SIG-M5 treated with dmso at 0.1 percent for 504 hours (cell line): Measurements from ENCODE around the gene PLEKHG3.
"Not testable (repeated sequence)": the region's sequence is repeated elsewhere in the genome, so short reads cannot be mapped to it uniquely, and the experiment has no call there.

ENCODE experiments used
- DNase-seq: peaks from one replicate; lab custom pipeline; 2025; ENCODE audit not compliant: unreplicated experiment; lab: John Stamatoyannopoulos, UW

PLEKHG3 gene

DNA sequence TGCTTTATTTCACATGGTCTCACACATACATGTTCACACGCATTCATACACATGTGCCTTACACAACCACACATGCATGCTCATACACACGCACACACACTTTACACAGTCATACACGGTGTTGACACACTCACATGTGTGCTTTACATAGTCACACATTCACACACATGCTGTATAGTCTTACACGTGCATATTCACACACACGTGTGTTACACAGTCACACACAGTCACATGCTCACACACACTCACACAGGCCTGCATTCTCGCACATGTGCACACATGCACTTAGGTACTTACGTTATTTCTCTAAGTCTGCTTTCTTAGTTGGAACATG is 18.0 kb upstream of the PLEKHG3 start:
- DNase-seq = no peak

DNA sequence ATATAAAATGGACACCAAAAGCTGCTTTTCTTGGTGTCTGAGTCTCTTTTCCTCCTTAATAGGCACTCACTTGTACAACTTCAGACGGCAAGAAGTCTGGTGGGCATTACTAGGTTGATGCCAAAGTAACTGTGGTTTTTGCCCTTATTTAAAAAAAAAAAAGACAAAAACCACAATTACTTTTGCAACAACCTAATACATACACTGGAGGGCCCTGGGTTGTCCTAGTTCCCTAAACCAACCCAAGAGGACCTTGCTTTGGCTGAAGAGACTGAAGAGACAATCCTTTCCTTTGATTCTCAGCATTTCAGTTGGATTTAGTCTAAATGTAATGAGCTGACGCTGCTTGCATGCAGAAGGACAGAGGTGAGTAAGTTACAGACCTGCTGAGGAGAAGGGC is 16.2 kb upstream of the PLEKHG3 start:
- peak; percentile 31 for DNase-seq

DNA sequence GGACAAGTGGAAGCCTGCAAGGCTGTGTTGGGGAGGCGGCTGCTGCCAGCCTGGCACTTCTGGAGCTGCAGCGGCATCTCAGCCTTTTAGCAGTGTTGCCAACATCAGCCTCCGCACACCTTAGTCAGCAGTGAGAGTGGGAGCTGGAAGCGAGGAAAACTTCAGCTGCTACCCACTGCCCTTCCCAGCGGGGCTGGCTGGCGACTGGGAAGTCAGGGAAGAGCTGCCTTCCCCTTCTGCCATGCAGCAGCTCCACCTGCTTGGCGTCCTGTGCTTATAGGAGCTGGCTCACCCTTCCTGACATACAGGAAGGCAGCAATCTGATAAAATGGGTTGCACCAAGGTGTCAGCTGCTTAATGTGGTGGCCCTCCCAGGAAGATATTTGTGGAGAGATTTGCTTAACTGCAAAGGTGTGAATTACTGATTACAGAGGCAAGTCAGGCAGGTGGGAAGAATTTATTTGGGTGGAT is 15.4 kb upstream of the PLEKHG3 start:
- no peak for DNase-seq

DNA sequence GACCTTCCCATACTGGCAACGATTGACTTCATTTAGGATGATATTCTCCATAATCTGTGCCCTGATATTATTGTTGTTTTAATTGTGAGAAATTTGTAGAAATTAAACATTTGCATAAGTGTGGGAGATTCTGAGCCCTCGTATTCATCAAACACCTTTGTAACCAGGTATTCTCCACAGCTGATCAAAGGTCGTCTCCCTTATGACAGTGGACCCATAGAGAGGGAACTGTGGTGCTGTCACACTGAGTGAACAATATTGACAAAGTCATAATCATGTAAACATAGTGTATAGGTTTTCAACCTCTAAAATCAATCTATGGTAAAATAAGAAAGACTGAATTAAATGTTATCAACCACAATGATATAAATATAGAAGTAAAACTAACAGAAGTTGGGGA is 14.9 kb upstream of the PLEKHG3 start:
- no peak for DNase-seq

DNA sequence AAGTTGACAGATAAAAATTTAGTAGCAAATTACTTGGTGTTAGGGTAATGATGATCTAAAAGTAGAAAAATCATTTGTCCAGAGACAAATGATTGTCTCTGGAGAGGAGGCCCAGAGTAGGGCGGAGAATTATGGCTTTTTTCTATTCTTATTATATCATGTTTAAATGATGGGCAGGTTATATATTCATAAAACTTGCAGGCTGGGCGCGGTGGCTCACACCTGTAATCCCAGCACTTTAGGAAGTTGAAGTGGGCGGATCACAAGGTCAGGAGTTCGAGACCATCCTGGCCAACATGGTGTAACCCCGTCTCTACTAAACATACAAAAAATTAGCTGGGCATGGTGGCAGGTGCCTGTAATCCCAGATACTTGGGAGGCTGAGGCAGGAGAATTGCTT is 13.6 kb upstream of the PLEKHG3 start:
- DNase-seq = not testable (repeated sequence)

DNA sequence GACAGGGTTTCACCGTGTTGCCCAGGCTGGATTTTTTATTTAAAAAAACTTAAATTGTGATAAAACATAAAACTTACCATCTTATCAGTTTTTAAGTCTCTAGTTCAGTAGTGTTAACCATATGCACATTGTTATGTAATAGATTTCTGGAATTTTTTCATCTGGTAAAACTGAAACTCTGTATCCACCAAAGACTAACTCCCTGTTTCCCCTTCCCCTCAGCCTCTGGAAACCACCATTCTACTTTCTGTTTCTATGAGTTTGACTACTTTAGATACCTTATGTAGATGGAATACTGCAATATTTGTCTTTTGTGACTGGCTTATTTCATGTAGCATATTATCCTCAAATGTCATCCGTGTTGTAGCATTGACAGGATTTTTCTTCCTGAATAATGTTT is 12.8 kb upstream of the PLEKHG3 start:
- DNase-seq = no peak

DNA sequence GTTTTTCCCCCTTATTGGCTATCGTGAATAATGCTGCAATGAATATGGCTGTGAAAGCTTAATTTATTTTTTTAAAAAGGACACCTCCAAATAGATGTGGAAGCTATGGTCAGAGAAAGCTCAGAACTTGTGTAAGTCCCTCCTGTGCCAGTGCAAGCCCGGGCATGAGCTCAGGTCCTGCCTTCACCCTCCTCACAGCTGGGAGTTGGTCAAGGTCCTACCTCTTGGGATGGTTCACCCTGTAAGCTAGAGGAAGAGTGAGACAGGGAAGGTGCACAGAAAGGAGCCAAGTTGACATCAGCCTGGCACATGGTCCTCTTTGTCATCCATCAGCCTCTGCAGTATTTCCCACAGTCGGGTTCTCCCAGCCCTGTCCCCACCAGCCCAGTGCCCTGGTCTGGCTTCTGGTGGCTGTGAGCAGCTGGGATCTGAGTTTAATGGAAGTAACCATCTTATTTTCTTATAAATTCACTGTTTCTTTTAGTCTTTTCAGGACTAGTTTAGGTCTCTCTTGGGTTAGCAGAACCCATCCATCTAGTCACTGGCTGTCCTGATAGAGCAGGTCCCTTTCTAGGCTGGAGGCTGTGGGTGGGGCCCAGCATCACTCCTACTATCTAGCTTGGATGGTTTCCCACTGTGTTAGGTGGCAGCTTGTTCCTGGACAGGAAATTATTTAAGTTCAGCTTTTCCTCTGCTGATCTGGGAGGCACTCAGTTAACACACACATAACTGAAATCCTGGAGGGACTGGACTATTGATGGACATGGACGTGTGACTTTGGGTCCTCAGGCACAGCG is 11.8 kb upstream of the PLEKHG3 start:
- no peak for DNase-seq

DNA sequence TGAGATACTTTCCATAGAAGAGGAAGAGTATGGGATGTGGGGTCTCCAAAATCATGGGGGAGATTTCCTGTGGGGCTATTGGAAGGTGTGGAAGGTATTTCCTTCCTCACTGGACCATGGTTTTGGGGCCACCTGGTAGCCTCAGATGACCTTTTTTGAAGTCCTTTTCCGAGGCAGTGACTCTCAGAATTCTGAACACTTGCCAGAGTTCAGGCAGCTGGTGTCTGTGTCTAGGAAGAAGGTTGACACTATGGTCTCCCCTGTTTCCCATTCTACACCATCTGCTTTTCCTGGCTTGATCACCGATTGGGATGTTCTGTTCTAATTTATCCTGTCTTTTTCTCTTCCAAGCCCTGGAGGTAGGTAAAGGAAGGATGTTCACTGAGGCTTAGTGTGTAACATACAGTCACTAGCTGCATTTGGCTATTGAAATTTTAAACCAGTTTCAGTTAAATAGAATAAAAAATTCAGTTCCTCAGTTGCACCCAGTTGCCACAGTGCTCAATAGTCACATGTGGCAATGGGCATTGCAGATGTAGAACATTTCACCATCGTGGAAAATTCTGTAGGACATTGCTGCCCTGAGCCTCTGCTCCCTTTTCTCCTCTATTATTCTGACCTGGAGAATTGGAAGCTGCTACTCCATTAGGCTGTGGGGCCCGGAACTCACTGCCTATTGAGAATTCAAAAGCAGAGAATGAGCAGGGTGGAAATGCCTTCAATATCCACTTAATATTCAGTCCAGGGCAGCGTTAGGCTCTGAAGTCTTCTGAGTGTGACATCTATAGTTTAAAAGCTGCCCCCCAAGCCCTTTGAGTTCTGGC is 11.0 kb upstream of the PLEKHG3 start:
- no peak for DNase-seq

DNA sequence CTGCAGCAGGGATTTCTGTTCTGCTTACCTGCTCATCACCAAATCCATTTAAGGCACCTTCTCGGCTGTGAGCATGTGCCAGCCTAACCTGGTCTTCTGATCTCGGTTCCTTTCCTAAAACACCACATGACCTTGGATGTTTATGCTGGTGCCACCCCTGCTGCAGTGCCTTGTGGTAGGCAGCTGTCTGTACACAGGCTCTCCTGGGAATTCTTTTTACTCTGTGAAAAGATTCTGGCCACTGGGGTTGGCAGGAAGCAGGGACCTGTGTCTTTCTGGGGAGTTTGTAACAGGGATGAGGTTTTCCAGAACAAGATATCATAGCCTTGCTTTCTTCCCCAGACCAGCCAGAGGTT is 10.4 kb upstream of the PLEKHG3 start:
- no peak for DNase-seq

DNA sequence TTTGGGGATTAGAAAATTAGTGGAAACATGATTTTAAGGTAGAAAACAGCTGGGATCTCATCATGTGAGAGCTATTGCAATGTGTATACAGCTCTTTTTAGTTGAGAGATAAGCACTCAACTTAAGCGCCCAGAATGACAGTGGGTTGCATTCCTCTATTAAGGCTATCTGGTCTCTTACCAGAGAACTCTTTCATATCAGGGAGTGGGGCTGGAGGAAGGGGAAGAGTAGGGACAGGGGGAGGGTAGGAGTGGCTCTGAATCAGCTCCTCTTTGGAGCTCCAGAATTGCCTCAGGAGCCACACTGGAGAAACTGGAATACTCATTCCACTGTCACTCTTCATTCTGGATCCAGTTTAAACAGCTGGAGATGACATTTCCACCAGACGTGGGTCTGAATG is 9.2 kb upstream of the PLEKHG3 start:
- DNase-seq = no peak

DNA sequence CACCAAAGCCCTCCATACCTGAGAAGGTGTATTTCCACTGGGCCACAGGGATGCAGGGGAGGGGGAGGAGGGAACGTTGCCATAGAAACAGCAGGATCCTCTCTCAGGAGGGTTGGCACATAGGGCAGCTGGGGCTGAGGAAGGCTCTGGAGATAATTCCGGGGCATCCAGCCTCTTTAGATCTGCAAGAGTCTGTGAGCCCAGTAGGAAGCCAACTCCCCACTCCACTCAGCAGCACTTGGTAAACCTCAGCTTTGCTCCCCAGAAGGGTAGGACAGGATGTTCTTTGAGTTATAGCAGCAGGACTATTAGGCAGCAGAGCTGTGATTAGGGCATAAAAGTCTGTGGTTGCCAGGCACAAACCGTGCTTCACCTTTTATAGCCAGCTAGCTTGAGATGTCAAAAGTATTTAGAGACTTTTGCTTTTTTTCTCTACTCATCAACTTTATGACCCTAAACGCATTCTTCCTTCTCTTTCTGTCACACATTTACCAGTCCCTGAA is 7.8 kb upstream of the PLEKHG3 start:
- no peak for DNase-seq

DNA sequence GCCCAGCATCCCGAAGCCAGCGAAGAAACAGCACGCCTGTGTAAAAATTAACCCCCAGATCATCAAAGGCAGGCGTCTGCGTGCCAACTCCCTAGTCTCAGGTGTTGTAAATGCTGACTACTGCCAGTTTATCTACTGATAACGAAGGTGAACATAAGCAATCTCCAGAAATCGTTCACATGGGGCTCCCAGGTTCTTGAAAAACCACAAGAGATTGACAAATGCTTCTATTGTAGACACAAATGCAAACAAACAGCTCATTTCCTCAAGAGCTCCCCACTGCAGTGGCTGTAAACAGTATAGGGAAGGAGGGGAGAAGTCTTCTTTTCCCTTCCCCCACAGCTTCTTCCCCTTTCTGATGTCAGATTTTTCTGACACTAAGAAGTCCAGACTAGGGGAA is 5.3 kb upstream of the PLEKHG3 start:
- DNase-seq = peak; percentile 90

DNA sequence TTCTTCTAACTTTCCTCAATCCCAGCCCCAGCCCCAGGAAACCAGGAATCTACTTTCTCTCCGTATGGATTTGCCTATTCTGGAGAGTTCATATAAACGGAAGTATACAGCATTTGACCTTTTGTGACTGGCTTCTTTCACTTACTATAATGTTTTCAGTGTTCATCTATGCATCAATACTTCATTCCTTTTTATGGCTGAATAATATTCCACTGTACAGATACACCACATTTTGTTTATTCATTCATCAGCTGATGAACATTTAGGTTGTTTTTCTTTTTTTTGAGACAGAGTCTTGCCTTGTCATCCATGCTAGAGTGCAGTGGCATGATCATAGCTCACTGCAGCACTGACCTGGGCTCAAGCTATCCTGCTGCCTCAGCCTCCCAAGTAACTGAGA is 3.9 kb upstream of the PLEKHG3 start:
- DNase-seq = no peak

DNA sequence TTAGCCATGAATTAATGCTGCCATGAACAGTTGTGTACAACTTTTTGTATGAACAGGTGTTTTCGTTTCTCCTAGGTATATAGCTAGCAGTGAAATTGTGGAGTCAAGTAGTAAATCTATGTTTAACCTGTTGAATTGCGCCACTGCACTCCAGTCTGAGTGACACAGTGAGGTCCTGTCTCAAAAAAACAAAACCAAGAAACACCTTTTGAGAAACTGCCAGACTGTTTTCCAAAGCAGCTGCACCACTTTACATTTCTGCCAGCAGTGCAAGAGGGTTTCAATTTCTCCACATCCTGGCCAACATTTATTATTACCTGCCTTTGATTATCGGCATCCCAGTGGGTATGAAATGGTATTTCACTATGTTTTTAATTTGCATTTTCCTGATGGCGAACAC is 3.3 kb upstream of the PLEKHG3 start:
- no peak for DNase-seq

DNA sequence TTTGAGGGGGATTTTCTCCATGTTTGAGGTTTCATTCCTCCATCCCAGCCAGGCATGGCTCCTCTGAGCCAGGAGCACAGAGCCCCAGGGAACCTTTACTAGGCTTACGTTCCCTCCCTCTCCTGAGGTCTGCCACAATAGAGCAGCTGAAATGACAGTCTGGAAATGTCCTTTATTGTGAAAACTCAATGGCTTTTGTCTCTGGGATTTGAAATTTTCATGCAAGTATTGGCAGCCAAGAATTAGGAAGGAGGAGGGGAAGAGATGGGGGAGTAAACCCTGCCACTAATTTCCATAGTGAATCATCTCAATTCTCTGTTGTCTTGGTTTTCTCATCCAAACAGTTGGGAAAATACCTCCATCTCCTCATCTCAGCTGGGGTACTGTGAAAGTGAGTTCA is 2.6 kb upstream of the PLEKHG3 start:
- no peak for DNase-seq

DNA sequence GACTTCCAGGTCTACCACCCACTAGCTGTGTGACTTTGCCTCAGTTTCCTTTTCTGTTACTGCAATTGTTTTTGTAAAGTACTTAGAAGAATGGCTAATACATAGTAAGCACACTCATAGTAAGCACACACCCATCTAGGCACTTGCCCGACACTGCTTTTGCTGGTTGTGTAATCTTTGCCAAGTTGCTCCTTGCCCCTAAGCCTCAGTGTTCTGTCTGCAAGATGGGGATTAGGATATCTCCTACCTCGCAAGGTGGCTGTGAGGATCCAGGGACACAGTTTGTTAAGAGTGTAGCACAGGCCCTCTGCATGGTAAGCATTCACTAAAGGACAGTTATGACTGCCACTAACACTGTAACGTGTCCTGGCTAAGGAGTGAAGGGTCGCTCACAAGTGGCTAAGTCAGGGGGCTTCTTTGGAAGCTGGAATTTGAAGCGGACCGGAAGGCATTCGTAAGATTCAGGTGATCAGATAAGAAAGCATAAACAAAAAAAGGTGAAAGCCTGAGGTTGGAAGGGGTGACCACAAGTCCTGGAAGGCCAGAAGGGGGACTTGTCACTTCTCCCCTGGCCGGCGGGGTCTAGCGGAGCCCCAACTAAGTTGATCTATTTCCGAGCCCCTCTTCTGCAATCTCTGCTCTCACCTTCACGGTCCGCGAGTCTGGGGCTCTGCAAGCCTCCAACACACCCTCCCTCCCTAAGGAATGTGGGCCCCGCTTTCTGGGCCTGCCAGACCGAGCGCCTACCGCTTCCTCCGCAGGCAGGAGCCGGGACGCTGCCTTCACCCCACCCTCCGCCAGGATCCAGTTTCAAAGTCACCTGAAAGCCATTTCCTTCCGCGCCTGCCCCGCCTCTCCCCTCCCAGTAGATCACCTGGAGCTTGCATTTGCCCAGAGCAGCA is 1.5 kb upstream of the PLEKHG3 start:
- peak; percentile 24 for DNase-seq

DNA sequence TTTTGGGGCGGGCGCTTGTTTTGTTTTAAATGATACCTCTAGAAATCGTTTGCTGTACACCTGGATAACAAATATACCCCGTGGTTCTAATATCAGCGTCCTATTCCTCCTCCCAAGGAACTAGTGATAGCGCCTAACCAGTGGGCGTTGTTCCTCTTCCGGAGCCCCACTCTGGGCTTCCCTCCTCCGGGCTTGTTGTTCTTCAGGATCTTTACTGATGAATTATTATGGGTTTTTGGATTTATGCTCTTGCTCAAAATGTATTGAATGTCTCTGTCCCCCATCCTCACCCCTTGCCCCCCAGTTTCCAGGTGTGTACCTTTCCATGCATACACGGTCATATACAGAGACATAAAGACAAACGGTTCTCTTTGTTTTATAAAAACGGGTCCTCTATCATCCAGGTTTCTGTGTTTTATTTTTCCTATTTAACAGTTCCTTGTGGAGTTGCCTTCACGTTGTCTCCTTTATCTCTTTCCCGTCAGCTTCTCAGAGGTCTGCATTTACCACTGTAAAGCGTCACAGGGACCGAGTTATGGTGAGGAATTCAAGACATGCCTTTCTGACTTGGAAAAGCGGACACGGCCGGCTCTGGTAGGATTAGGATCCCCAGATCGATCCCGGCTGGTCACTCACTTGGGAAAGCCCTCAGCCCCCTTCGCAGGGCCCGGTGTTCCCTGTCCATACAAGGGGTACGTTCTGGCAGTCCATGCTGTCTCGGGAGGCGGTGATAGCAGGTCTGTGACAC is 655 bp upstream of the PLEKHG3 start:
- DNase-seq = no peak

DNA sequence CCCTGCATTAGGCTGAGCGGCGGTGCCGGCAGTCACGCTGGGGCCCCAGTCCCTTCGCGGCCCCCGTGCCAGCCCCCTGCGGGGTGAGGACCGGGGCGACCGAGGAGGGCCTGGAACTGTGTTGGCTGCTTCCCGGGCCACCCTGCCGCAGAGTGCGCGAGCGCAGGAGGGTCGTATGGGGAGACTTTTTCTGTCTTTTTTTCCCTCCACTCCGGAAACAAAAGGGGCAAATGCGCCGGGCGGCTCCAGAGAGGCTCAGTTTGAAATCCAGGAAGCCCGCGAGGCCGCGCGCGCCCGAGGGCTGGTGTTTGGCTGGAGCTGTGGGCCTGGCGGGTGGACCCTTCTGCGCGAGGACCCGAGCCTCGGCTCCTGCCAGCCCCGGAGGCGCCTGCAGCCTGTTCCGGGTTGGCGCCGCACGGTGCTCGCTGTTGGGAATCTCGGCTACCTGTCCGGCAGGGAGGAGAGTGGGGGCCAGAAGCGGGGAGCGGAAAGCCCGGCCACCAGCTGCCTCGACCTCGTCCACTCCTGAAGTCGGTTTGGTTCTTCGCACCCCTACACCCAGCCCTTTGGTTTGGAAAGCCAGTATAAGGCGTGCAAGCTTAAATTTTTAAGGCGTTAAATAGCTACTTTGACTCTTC is 638 bp downstream of the PLEKHG3 start:
- DNase-seq = no peak

DNA sequence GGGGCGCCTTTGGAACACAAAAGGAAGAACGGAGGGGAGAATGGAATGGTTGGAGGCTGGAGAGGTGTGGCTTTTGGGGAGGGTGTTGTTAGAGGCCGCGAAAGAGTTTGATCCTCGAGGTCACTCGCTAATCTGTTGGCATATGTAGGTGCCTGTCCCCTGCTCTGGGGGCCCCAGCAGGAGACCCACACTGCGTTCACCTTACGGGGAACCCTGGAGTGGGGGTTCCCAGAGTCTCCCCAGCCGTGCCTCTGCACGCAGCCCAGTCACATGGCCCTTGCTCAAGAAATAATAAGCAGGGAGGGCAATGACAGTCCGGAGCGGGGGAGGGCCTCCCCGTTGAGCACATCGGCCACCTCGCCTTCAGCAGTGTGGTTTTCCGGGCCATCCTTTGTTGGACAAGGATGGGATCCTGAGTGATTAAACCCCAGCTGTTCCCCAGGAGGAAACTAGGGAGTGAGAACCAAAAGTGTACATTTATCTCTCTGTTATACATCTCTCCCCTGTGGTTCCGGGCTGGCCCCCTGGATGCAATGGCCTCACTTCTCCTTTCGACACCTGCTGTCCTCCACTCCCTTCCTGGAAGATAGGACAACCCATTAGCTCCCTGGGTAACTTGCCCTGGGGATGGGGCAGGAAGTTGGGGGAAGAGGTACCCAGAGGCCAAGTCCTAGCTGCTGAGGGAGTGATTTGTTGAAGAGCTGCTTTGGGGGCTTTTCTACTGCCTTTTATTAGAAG is 1.3 kb downstream of the PLEKHG3 start:
- DNase-seq = peak; percentile 53
